ENCODE measurements around the gene LZTR1. TPM values are rescaled to one million over a fixed set of nuclear protein-coding genes. Genes with fewer than 3 reads are reported as not detected.

Gene LZTR1
- total and polyA plus RNA-seq, 10 of the 15 experiments (the other 5 are each of a cell fraction or from before 2014, with no cell fraction given) = 0.82 to 50.3 (median 19.3) TPM

DNA sequence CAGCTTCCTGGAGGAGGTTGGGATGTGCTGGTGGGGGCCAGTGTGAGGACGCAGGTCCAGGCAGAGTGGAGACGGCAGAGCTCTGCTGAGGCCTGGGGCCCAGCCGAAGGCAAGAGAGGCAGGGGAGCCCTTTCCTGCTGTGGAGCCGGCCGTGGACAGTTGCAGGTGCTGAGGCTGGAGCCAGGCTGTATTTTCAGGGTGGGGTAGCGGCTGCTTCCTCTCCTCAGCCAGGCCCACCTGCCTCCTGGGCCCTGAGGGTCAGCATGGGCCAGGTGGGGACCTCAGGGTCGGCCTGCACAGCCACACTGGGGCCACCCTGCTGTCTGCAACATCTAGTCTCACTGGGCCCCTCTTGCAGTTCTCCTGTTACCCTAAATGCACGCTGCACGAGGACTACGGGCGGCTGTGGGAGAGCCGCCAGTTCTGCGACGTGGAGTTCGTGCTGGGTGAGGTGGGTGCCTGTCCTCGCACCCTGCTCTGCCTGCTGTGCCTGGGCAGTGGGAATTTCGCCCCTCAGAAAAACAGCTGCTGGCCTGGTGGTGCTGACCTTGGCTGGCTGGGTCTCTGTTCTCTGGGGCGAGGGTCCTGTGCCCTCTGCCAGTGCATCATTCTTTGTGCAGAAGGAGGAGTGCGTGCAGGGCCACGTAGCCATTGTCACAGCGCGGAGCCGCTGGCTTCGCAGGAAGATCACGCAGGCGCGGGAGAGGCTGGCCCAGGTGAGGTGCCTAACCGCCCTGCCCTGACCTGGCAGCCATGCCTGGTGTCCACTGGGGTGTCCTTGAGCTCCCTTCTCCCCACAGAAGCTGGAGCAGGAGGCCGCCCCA lies 11.4 kb downstream of the LZTR1 start:
- ChIA-PET POLR2A (interaction anchor here (0.6 kb wide), 1 partner anchor 12 kb away, joined by 4 read pairs; no protein-coding TSS in a partner anchor), CTCF (no interaction called here), SMC1A (ENCODE audit: uncharacterized antibody, unreplicated experiment) (no interaction called here), RAD21 (ENCODE audit: unreplicated experiment) (no interaction called here)
- intact Hi-C loops (cut with micrococcal nuclease; ENCODE audit: unreplicated experiment) = no loop called here
- no peak overlapping the region for H3K27ac ChIP-seq (ENCODE audit: control insufficient read depth, insufficient read depth)
- WGBS (ENCODE audit: insufficient coverage, insufficient replicate concordance, low lambda C conversion rate, missing lambda C conversion rate) = 95% methylated on average over 29 of the region's 29 CpGs
- BruUV-seq (replicated peaks) = no TSS peak
- H3K4me3 ChIP-seq = no peak overlapping the region
- H3K4me2 ChIP-seq (ENCODE audit: control insufficient read depth, insufficient read depth) = no peak overlapping the region
- peaks cover 2 to 3% of the 10 kb centered on the region in 2 experiments; a peak in 2 of 4 replicates for H3K36me3 ChIP-seq (ENCODE audit: control insufficient read depth in 2 of 2, insufficient read depth in 2 of 2, low read length in 1 of 2)
- H2AFZ ChIP-seq (ENCODE audit: control insufficient read depth, low read depth, low read length) = no peak overlapping the region
- H3K79me2 ChIP-seq (ENCODE audit: control insufficient read depth, insufficient read depth, low read length) = no peaks in the 10 kb centered on the region
- DNase-seq (ENCODE audit: low read depth, low spot score) (no peak), FAIRE-seq (no peak), ATAC-seq (no peak)
- no peaks in the 10 kb centered on the region for H3K9me3 ChIP-seq (replicated peaks; ENCODE audit: control insufficient read depth, insufficient read depth, low read length)
- in situ Hi-C loops (cut with MboI) = no loop called here
- no peaks in the 10 kb centered on the region for H3K4me1 ChIP-seq (ENCODE audit: control insufficient read depth, insufficient read depth, low read length)
- no peaks in the 10 kb centered on the region for H4K20me1 ChIP-seq (ENCODE audit: control insufficient read depth, insufficient read depth)
- H3K9ac ChIP-seq (ENCODE audit: control insufficient read depth, insufficient read depth, low read length) = no peak overlapping the region
- no peaks in the 10 kb centered on the region for H3K27me3 ChIP-seq (replicated peaks in 1 of 2; ENCODE audit: control insufficient read depth in 2 of 2, insufficient read depth in 2 of 2, low read length in 1 of 2)
- TF ChIP-seq, protein P1, sequence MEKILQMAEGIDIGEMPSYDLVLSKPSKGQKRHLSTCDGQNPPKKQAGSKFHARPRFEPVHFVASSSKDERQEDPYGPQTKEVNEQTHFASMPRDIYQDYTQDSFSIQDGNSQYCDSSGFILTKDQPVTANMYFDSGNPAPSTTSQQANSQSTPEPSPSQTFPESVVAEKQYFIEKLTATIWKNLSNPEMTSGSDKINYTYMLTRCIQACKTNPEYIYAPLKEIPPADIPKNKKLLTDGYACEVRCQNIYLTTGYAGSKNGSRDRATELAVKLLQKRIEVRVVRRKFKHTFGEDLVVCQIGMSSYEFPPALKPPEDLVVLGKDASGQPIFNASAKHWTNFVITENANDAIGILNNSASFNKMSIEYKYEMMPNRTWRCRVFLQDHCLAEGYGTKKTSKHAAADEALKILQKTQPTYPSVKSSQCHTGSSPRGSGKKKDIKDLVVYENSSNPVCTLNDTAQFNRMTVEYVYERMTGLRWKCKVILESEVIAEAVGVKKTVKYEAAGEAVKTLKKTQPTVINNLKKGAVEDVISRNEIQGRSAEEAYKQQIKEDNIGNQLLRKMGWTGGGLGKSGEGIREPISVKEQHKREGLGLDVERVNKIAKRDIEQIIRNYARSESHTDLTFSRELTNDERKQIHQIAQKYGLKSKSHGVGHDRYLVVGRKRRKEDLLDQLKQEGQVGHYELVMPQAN (conservative IDR thresholded peaks at IDR 0.05) = no peak

DNA sequence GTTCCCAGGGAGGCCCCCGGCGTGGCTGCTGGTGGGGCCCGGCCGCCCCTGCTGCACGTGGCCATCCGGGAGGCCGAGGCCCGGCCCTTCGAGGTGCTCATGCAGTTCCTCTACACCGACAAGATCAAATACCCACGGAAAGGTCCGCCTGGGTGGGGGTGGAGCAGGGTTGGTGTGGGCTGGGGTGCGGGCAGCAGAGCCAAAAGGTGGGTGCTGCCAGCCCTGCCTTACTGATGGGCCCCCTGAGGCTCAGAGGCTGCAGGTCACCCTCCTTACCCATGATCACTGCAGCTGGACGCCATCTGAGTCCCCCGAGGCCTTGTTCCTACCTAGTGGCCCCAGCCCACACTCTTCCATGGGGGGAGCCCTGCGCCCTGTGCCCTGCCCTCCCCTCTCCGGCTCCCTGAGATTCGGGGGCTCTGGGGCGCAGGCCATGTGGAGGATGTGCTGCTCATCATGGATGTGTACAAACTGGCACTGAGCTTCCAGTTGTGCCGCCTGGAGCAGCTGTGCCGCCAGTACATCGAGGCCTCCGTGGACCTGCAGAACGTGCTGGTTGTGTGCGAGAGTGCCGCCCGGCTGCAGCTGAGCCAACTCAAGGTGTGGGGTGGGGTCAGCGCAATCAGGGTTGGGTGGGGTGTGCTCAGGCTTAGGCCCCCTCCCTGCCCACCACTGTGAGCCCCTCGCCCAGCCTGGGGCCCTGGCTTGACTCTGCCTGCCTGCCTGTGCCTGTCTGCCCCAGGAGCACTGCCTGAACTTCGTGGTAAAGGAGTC lies 12.2 kb downstream of the LZTR1 start:
- H3K4me2 ChIP-seq (ENCODE audit: control insufficient read depth, insufficient read depth) = no peak overlapping the region
- FAIRE-seq (no peak), ATAC-seq (no peak), DNase-seq (ENCODE audit: low read depth, low spot score) (no peak)
- H3K36me3 ChIP-seq (ENCODE audit: control insufficient read depth in 2 of 2, insufficient read depth in 2 of 2, low read length in 1 of 2) = peaks cover 2 to 7% of the 10 kb centered on the region in 2 experiments; a peak in 2 of 4 replicates
- H3K9me3 ChIP-seq (replicated peaks; ENCODE audit: control insufficient read depth, insufficient read depth, low read length) = no peaks in the 10 kb centered on the region
- BruUV-seq (replicated peaks) = no TSS peak
- H3K4me1 ChIP-seq (ENCODE audit: control insufficient read depth, insufficient read depth, low read length) = no peaks in the 10 kb centered on the region
- ChIA-PET CTCF (no interaction called here), SMC1A (ENCODE audit: uncharacterized antibody, unreplicated experiment) (no interaction called here), POLR2A (no interaction called here), RAD21 (ENCODE audit: unreplicated experiment) (no interaction called here)
- H3K4me3 ChIP-seq = no peak overlapping the region
- H4K20me1 ChIP-seq (ENCODE audit: control insufficient read depth, insufficient read depth) = no peaks in the 10 kb centered on the region
- H3K9ac ChIP-seq (ENCODE audit: control insufficient read depth, insufficient read depth, low read length) = no peak overlapping the region
- H3K27ac ChIP-seq (ENCODE audit: control insufficient read depth, insufficient read depth) = no peak overlapping the region
- H3K27me3 ChIP-seq (replicated peaks in 1 of 2; ENCODE audit: control insufficient read depth in 2 of 2, insufficient read depth in 2 of 2, low read length in 1 of 2) = no peaks in the 10 kb centered on the region
- intact Hi-C loops (cut with micrococcal nuclease; ENCODE audit: unreplicated experiment) = no loop called here
- no peaks in the 10 kb centered on the region for H3K79me2 ChIP-seq (ENCODE audit: control insufficient read depth, insufficient read depth, low read length)
- 89% methylated on average over 26 of the region's 30 CpGs for WGBS (ENCODE audit: insufficient coverage, insufficient replicate concordance, low lambda C conversion rate, missing lambda C conversion rate)
- H2AFZ ChIP-seq (ENCODE audit: control insufficient read depth, low read depth, low read length) = no peak overlapping the region
- in situ Hi-C loops (cut with MboI) = no loop called here
- TF ChIP-seq, protein P2, sequence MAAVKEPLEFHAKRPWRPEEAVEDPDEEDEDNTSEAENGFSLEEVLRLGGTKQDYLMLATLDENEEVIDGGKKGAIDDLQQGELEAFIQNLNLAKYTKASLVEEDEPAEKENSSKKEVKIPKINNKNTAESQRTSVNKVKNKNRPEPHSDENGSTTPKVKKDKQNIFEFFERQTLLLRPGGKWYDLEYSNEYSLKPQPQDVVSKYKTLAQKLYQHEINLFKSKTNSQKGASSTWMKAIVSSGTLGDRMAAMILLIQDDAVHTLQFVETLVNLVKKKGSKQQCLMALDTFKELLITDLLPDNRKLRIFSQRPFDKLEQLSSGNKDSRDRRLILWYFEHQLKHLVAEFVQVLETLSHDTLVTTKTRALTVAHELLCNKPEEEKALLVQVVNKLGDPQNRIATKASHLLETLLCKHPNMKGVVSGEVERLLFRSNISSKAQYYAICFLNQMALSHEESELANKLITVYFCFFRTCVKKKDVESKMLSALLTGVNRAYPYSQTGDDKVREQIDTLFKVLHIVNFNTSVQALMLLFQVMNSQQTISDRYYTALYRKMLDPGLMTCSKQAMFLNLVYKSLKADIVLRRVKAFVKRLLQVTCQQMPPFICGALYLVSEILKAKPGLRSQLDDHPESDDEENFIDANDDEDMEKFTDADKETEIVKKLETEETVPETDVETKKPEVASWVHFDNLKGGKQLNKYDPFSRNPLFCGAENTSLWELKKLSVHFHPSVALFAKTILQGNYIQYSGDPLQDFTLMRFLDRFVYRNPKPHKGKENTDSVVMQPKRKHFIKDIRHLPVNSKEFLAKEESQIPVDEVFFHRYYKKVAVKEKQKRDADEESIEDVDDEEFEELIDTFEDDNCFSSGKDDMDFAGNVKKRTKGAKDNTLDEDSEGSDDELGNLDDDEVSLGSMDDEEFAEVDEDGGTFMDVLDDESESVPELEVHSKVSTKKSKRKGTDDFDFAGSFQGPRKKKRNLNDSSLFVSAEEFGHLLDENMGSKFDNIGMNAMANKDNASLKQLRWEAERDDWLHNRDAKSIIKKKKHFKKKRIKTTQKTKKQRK (IDR thresholded peaks at IDR 0.05; ENCODE audit: low read depth, low read length) = no peak
- TF ChIP-seq CBX3 (IDR thresholded peaks at IDR 0.05; ENCODE audit: borderline replicate concordance, low read depth) = no peak
- TF ChIP-seq CREB1 (IDR thresholded peaks at IDR 0.05; ENCODE audit: low read depth) = no peak
- TF ChIP-seq BACH1 (IDR thresholded peaks at IDR 0.05; ENCODE audit: borderline replicate concordance) = no peak
- TF ChIP-seq, protein P3, sequence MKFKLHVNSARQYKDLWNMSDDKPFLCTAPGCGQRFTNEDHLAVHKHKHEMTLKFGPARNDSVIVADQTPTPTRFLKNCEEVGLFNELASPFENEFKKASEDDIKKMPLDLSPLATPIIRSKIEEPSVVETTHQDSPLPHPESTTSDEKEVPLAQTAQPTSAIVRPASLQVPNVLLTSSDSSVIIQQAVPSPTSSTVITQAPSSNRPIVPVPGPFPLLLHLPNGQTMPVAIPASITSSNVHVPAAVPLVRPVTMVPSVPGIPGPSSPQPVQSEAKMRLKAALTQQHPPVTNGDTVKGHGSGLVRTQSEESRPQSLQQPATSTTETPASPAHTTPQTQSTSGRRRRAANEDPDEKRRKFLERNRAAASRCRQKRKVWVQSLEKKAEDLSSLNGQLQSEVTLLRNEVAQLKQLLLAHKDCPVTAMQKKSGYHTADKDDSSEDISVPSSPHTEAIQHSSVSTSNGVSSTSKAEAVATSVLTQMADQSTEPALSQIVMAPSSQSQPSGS (IDR thresholded peaks at IDR 0.05; ENCODE audit: low read length) = no peak
- no peak for TF ChIP-seq PAX8 (IDR thresholded peaks at IDR 0.05)
